Measurements from ENCODE around the gene RPS6KA5. TPM values are rescaled to one million over a fixed set of nuclear protein-coding genes. Genes with fewer than 3 reads are reported as not detected.

RPS6KA5 gene
- total and polyA plus RNA-seq, 8 donors = 4.2 to 10.8 (median 9.2) TPM

GRCh38 chr14:90870950-90871604 is 189.4 kb downstream of the RPS6KA5 start:
- ATAC-seq = no peak
- Histone ChIP-seq H3K4me1 (no peaks in the 10 kb centered on the region), H3K36me3 (peaks cover 0 to 25% of the 10 kb centered on the region in 2 donors), H3K9me3 (no peaks in the 10 kb centered on the region), H3K4me3 (no peak overlapping the region), H3K27me3 (no peaks in the 10 kb centered on the region), H3K27ac (no peak overlapping the region)
- no peak for DNase-seq
- intact Hi-C loops (cut with DNase I) = no loop called here
- TF ChIP-seq, protein P1, sequence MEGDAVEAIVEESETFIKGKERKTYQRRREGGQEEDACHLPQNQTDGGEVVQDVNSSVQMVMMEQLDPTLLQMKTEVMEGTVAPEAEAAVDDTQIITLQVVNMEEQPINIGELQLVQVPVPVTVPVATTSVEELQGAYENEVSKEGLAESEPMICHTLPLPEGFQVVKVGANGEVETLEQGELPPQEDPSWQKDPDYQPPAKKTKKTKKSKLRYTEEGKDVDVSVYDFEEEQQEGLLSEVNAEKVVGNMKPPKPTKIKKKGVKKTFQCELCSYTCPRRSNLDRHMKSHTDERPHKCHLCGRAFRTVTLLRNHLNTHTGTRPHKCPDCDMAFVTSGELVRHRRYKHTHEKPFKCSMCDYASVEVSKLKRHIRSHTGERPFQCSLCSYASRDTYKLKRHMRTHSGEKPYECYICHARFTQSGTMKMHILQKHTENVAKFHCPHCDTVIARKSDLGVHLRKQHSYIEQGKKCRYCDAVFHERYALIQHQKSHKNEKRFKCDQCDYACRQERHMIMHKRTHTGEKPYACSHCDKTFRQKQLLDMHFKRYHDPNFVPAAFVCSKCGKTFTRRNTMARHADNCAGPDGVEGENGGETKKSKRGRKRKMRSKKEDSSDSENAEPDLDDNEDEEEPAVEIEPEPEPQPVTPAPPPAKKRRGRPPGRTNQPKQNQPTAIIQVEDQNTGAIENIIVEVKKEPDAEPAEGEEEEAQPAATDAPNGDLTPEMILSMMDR (IDR thresholded peaks at IDR 0.05) = no peak

- Histone ChIP-seq H3K36me3 (peaks cover 0 to 8% of the 10 kb centered on the region in 2 donors), H3K4me3 (no peak overlapping the region), H3K27ac (no peak overlapping the region), H3K4me1 (no peaks in the 10 kb centered on the region), H3K27me3 (no peaks in the 10 kb centered on the region), H3K9me3 (no peaks in the 10 kb centered on the region)
- ATAC-seq (no peak), DNase-seq (no peak)
- TF ChIP-seq, protein P1 (IDR thresholded peaks at IDR 0.05) = no peak
- intact Hi-C loops (cut with DNase I) = no loop called here
Observed at GRCh38 chr14:90867501-90867900, 192.9 kb downstream of the RPS6KA5 start.

DNA sequence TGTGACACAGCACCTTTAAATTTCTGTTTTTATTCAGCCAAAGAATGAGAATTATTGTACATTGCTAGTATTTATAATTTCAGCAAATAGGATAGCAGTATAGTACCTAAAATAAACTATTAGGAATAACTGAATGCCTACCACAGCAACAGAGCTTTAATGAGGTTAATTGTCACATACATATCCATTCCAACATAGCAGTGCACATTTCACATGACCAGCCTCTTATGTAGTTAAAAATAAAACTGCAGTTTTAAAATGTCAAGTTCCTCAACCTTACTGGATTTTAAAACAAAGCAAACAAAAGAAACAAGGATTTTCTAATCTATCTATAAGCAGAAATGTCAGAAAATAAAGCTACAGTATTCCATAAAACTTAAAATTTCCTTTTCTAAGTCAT is 193.6 kb downstream of the RPS6KA5 start:
- Histone ChIP-seq H3K27me3 (no peaks in the 10 kb centered on the region), H3K36me3 (peaks cover 0 to 1% of the 10 kb centered on the region in 2 donors), H3K27ac (no peak overlapping the region), H3K4me1 (no peaks in the 10 kb centered on the region), H3K4me3 (no peak overlapping the region), H3K9me3 (no peaks in the 10 kb centered on the region)
- intact Hi-C loops (cut with DNase I) = no loop called here
- no peak for DNase-seq
- no peak for ATAC-seq
- TF ChIP-seq, protein P1 (IDR thresholded peaks at IDR 0.05) = no peak

GRCh38 chr14:90864741-90865140 is 195.7 kb downstream of the RPS6KA5 start:
- no peaks in the 10 kb centered on the region for H3K4me1 ChIP-seq
- ATAC-seq = no peak
- H3K4me3 ChIP-seq = no peak overlapping the region
- DNase-seq = no peak
- H3K27me3 ChIP-seq = no peaks in the 10 kb centered on the region
- H3K36me3 ChIP-seq = no peaks in the 10 kb centered on the region
- no peak overlapping the region for H3K27ac ChIP-seq
- intact Hi-C loops (cut with DNase I) = no loop called here
- no peaks in the 10 kb centered on the region for H3K9me3 ChIP-seq
- TF ChIP-seq, protein P1 (IDR thresholded peaks at IDR 0.05) = no peak

- TF ChIP-seq, protein P1 (IDR thresholded peaks at IDR 0.05) = no peak
- Histone ChIP-seq H3K4me1 (no peaks in the 10 kb centered on the region), H3K27me3 (no peaks in the 10 kb centered on the region), H3K9me3 (no peaks in the 10 kb centered on the region), H3K4me3 (peak overlapping the region in 1 of 2 donors; percentile 6), H3K36me3 (no peaks in the 10 kb centered on the region), H3K27ac (no peak overlapping the region)
- no peak for DNase-seq
- ATAC-seq = no peak
- intact Hi-C loops (cut with DNase I) = no loop called here
Observed at GRCh38 chr14:90858511-90858910, 201.9 kb downstream of the RPS6KA5 start.
